ENCODE results near the gene LETM1. TPM values are rescaled to one million over a fixed set of nuclear protein-coding genes. Genes with fewer than 3 reads are reported as not detected.
A peak's percentile ranks its signal among the peaks of the same experiment; 100 is the strongest.

LETM1 gene
- total and polyA plus RNA-seq, 2 experiments from 2014 or later = 23.3 to 68.9 TPM

DNA sequence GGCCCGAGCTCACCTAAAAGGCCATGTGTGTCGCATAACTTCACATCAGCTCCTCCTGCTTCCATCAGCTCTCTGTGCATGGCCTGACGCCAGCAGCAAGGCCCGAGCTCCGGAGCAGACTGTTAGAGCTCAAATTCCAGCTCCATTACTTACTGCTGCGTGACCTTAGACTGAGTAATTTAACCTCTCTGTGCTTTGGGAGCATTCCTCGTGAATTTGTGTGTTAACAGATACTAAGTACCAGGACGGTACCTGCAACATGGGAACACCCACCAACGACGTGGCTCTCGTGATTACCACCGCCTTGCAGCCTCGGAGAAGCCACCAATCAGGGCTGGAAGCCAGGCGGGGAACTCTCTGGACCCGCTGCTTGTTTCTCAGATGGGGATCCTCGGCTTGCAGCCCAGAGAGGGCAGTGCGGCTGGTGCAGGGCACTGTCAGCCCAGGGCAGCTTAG lies 12.9 kb downstream of the LETM1 start:
- no peaks in the 10 kb centered on the region for H3K4me1 Mint-ChIP-seq
- Histone ChIP-seq H3K4me1 (ENCODE audit: insufficient read depth) (no peaks in the 10 kb centered on the region), H3K27me3 (ENCODE audit: insufficient read depth) (no peaks in the 10 kb centered on the region), H4K20me1 (replicated peaks; ENCODE audit: insufficient read depth) (peaks cover 13% of the 10 kb centered on the region), H3K79me2 (replicated peaks; ENCODE audit: insufficient read depth) (peaks cover 5% of the 10 kb centered on the region; the same call in 1 of the 2 replicates), H3F3A (replicated peaks; ENCODE audit: low read depth) (no peaks in the 10 kb centered on the region), H3K36me3 (ENCODE audit: insufficient read depth) (peaks cover 20% of the 10 kb centered on the region), H2AFZ (no peak overlapping the region), H3K9me2 (ENCODE audit: insufficient read depth) (no peaks in the 10 kb centered on the region), H3K4me3 (no peak overlapping the region), H3K4me2 (no peak overlapping the region), H3K27ac (ENCODE audit: low read depth) (no peak overlapping the region)
- no peak overlapping the region for H3K27ac Mint-ChIP-seq
- peaks cover 52% of the 10 kb centered on the region for H3K36me3 Mint-ChIP-seq (ENCODE audit: low read depth)
- no peaks in the 10 kb centered on the region for H3K9me3 Mint-ChIP-seq
- TF ChIP-seq CREB1 (CRISPR knock-in tag; IDR thresholded peaks at IDR 0.05; ENCODE audit: low read depth) (no peak), ZNF114 (CRISPR knock-in tag; IDR thresholded peaks at IDR 0.05) (no peak), NANOG (IDR thresholded peaks at IDR 0.05; ENCODE audit: borderline replicate concordance) (no peak)
- TF ChIP-seq, protein P1, sequence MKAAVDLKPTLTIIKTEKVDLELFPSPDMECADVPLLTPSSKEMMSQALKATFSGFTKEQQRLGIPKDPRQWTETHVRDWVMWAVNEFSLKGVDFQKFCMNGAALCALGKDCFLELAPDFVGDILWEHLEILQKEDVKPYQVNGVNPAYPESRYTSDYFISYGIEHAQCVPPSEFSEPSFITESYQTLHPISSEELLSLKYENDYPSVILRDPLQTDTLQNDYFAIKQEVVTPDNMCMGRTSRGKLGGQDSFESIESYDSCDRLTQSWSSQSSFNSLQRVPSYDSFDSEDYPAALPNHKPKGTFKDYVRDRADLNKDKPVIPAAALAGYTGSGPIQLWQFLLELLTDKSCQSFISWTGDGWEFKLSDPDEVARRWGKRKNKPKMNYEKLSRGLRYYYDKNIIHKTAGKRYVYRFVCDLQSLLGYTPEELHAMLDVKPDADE (IDR thresholded peaks at IDR 0.05) = no peak
- TF ChIP-seq, protein P2, sequence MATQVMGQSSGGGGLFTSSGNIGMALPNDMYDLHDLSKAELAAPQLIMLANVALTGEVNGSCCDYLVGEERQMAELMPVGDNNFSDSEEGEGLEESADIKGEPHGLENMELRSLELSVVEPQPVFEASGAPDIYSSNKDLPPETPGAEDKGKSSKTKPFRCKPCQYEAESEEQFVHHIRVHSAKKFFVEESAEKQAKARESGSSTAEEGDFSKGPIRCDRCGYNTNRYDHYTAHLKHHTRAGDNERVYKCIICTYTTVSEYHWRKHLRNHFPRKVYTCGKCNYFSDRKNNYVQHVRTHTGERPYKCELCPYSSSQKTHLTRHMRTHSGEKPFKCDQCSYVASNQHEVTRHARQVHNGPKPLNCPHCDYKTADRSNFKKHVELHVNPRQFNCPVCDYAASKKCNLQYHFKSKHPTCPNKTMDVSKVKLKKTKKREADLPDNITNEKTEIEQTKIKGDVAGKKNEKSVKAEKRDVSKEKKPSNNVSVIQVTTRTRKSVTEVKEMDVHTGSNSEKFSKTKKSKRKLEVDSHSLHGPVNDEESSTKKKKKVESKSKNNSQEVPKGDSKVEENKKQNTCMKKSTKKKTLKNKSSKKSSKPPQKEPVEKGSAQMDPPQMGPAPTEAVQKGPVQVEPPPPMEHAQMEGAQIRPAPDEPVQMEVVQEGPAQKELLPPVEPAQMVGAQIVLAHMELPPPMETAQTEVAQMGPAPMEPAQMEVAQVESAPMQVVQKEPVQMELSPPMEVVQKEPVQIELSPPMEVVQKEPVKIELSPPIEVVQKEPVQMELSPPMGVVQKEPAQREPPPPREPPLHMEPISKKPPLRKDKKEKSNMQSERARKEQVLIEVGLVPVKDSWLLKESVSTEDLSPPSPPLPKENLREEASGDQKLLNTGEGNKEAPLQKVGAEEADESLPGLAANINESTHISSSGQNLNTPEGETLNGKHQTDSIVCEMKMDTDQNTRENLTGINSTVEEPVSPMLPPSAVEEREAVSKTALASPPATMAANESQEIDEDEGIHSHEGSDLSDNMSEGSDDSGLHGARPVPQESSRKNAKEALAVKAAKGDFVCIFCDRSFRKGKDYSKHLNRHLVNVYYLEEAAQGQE (IDR thresholded peaks at IDR 0.05; ENCODE audit: unreplicated experiment) = no peak
- DNase-seq (ENCODE audit: low spot score) = no peak
- no peak overlapping the region for H3K4me3 Mint-ChIP-seq
- peaks cover 4% of the 10 kb centered on the region for H3K27me3 Mint-ChIP-seq (ENCODE audit: insufficient read depth, low read depth, poor library complexity)
- ATAC-seq = no peak; the same call in 2 of the 3 replicates

DNA sequence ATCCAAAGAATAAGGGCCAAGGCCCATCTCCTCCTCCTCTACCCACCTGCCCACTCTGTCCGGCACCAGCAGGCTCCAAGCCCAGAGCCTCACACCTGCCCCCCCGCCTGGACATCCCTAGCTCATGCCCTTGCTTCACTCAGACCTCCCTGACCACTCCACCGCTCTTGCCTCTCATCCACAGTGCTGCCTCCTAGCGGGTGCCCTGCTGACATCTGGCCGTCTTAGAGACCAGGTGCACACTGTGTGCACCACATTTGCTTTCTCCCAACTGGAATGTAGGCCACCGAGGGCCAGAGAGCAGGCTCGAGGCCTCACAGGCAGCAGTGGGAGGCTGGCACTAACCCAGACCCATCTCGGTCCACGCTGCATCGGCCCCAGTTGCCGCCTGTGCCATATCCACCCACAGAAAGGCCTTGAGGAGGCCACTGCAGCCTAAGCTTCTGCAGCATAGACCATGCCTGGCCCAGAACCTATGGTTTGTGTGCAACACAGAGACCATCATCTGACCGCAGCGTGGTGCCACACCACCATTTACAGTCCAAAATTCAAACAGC lies 13.5 kb downstream of the LETM1 start:
- no peaks in the 10 kb centered on the region for H3K4me1 ChIP-seq (ENCODE audit: insufficient read depth)
- TF ChIP-seq POLR2AphosphoS5 (IDR thresholded peaks at IDR 0.05; ENCODE audit: low read depth) = no peak
- TF ChIP-seq, protein P1 (IDR thresholded peaks at IDR 0.05) = no peak
- TF ChIP-seq, protein P3, sequence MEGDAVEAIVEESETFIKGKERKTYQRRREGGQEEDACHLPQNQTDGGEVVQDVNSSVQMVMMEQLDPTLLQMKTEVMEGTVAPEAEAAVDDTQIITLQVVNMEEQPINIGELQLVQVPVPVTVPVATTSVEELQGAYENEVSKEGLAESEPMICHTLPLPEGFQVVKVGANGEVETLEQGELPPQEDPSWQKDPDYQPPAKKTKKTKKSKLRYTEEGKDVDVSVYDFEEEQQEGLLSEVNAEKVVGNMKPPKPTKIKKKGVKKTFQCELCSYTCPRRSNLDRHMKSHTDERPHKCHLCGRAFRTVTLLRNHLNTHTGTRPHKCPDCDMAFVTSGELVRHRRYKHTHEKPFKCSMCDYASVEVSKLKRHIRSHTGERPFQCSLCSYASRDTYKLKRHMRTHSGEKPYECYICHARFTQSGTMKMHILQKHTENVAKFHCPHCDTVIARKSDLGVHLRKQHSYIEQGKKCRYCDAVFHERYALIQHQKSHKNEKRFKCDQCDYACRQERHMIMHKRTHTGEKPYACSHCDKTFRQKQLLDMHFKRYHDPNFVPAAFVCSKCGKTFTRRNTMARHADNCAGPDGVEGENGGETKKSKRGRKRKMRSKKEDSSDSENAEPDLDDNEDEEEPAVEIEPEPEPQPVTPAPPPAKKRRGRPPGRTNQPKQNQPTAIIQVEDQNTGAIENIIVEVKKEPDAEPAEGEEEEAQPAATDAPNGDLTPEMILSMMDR (conservative IDR thresholded peaks at IDR 0.05; ENCODE audit: low read depth in 2 of 2) = peak; percentile 24 to 60
- H3K27ac ChIP-seq (ENCODE audit: low read depth) = no peak overlapping the region
- no peaks in the 10 kb centered on the region for H3F3A ChIP-seq (replicated peaks; ENCODE audit: low read depth)
- Mint-ChIP-seq H3K4me1 (no peaks in the 10 kb centered on the region), H3K9me3 (no peaks in the 10 kb centered on the region), H3K36me3 (ENCODE audit: low read depth) (peaks cover 52% of the 10 kb centered on the region), H3K27ac (no peak overlapping the region), H3K27me3 (ENCODE audit: insufficient read depth, low read depth, poor library complexity) (peaks cover 4% of the 10 kb centered on the region), H3K4me3 (no peak overlapping the region)
- H3K4me2 ChIP-seq = no peak overlapping the region
- H3K9me2 ChIP-seq (ENCODE audit: insufficient read depth) = no peaks in the 10 kb centered on the region
- H3K4me3 ChIP-seq = no peak overlapping the region
- peaks cover 13% of the 10 kb centered on the region for H4K20me1 ChIP-seq (replicated peaks; ENCODE audit: insufficient read depth)
- no peaks in the 10 kb centered on the region for H3K27me3 ChIP-seq (ENCODE audit: insufficient read depth)
- peaks cover 20% of the 10 kb centered on the region for H3K36me3 ChIP-seq (ENCODE audit: insufficient read depth)
- H2AFZ ChIP-seq = no peak overlapping the region
- H3K79me2 ChIP-seq (replicated peaks; ENCODE audit: insufficient read depth) = peaks cover 5% of the 10 kb centered on the region; the same call in 1 of the 2 replicates
- DNase-seq (ENCODE audit: low spot score) (no peak), ATAC-seq (peak; percentile 79)

Measured in GM23338 (cell line).